Measurements from ENCODE around the gene ZNRF1. TPM values are rescaled to one million over a fixed set of nuclear protein-coding genes. Genes with fewer than 3 reads are reported as not detected.

ZNRF1 gene
- total RNA-seq, 4 donors from 2014 or later: 13.0 to 16.7 (median 15.8) TPM

DNA sequence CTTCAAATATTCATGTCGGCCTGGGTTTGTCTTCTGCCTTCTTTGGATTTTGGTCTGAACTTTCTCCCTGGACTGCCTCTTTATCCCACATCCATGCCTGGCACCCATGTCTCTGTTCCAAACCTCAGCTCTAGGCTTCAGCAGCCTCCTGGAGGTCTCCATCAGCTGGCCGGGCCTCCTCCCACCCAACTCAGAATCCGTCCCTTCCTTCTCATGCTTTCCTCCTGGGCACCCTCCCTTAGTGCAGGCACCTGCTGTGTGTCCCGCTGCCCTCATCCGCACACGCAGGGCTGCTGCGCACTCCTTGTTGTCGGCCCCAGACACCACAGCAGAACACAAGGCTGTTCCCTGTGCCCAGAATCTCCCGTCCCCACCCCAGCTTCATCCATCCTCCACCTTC lies 103.8 kb downstream of the ZNRF1 start:
- Histone ChIP-seq H3K27me3 (no peaks in the 10 kb centered on the region), H3K27ac (no peak overlapping the region), H3K36me3 (peaks cover 2% of the 10 kb centered on the region), H3K9me3 (no peaks in the 10 kb centered on the region), H3K4me3 (no peak overlapping the region), H3K4me1 (peaks cover 59% of the 10 kb centered on the region)
- 95% methylated on average over 9 of the region's 9 CpGs for WGBS
- peak in 1 of 2 donors; percentile 37 for DNase-seq (ENCODE audit: low spot score in 2 of 2)
- TF ChIP-seq EP300 (IDR thresholded peaks at IDR 0.05) (no peak), POLR2A (IDR thresholded peaks at IDR 0.05) (no peak), POLR2AphosphoS5 (IDR thresholded peaks at IDR 0.05) (no peak)
- TF ChIP-seq, protein P1, sequence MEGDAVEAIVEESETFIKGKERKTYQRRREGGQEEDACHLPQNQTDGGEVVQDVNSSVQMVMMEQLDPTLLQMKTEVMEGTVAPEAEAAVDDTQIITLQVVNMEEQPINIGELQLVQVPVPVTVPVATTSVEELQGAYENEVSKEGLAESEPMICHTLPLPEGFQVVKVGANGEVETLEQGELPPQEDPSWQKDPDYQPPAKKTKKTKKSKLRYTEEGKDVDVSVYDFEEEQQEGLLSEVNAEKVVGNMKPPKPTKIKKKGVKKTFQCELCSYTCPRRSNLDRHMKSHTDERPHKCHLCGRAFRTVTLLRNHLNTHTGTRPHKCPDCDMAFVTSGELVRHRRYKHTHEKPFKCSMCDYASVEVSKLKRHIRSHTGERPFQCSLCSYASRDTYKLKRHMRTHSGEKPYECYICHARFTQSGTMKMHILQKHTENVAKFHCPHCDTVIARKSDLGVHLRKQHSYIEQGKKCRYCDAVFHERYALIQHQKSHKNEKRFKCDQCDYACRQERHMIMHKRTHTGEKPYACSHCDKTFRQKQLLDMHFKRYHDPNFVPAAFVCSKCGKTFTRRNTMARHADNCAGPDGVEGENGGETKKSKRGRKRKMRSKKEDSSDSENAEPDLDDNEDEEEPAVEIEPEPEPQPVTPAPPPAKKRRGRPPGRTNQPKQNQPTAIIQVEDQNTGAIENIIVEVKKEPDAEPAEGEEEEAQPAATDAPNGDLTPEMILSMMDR (IDR thresholded peaks at IDR 0.05): no peak

DNA sequence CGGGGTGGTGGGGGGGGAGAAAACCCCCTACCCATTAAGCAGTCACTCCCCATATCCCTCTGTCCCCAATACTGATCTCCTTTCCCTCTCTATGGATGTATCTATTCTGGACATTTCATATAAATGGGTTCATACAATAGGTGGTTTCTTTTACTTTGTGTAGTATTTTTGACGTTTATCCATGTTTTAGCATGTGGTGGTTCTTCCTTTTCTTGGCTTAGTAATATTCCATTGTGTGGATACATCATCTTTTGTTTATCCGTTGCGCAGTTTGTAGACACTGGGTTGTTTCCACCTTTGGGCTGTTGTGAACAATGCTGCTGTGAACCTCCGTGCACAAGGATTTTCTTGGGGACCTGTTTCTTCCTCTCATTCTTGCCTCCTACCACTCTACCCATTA lies 105.2 kb downstream of the ZNRF1 start:
- DNase-seq (ENCODE audit: low spot score in 2 of 2): no peak
- Histone ChIP-seq H3K4me1 (peaks cover 57% of the 10 kb centered on the region), H3K27ac (no peak overlapping the region), H3K36me3 (peaks cover 2% of the 10 kb centered on the region), H3K9me3 (no peaks in the 10 kb centered on the region), H3K4me3 (no peak overlapping the region), H3K27me3 (no peaks in the 10 kb centered on the region)
- TF ChIP-seq POLR2AphosphoS5 (IDR thresholded peaks at IDR 0.05) (no peak), EP300 (IDR thresholded peaks at IDR 0.05) (no peak), POLR2A (IDR thresholded peaks at IDR 0.05) (no peak)
- TF ChIP-seq, protein P1 (IDR thresholded peaks at IDR 0.05): no peak
- 96% methylated on average over 5 of the region's 5 CpGs for WGBS

DNA sequence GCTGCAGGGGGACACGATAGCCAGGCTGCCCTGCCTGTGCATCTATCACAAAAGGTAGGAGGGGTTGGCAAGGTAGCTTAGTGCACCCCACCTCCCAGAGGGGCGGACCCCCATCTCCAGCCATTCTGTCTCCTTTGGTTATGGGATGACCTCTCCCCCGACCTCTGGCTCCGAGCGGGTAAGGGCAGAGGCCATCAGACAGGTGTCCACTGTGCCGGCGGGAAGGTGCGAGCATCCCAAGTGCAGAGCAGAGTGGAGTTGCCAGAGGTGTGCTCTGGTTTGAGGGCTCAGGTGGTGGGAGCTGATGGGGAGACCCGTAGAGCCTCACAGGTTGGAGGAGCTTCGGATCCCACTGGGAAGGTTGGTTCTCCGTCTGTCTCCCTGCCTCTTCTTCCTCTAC lies 106.0 kb downstream of the ZNRF1 start:
- Histone ChIP-seq H3K9me3 (no peaks in the 10 kb centered on the region), H3K4me3 (no peak overlapping the region), H3K27ac (peak overlapping the region; percentile 82), H3K36me3 (peaks cover 2% of the 10 kb centered on the region), H3K4me1 (peaks cover 57% of the 10 kb centered on the region), H3K27me3 (no peaks in the 10 kb centered on the region)
- DNase-seq (ENCODE audit: low spot score in 2 of 2): peak; percentile 58 to 72
- TF ChIP-seq EP300 (IDR thresholded peaks at IDR 0.05) (no peak), POLR2A (IDR thresholded peaks at IDR 0.05) (no peak), POLR2AphosphoS5 (IDR thresholded peaks at IDR 0.05) (no peak)
- TF ChIP-seq, protein P1 (IDR thresholded peaks at IDR 0.05): no peak
- 91% methylated on average over 11 of the region's 11 CpGs for WGBS

DNA sequence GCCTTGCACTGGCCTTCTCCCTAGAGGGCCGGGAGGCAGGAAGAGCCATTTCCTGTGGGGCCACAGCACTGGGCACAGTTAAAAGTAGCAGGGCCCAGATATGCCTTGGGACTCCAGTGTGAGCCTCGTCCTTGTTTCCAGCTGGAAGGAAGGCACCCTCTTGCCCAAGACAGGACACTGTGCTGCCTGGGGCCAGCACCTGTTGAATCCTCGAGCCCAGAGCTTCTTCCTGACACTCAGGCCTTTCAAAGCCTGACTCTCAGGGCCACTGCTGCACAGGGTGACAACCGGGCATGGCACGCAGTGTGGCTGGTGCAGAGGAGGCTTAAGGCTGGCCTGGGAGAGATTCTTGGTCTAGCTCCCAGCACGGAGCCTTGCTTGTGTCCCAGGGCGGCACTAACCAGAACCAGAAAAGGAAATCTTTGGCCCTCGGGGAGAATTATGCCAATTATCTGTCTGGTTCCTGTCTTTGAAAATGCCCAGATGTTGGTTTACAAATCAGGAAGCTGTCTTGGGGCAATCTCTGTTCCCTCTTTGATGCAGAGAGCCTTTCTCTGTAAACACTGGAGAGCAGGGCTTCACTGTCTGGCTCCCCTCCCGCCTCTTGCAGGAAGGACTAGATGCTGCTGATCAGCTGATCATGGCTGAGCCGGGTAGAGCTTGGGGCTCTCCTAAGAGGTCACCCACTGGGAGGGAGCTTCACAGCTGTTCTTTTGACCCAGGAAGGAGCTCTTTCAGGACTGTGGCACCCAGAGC lies 106.7 kb downstream of the ZNRF1 start:
- H3K4me1 ChIP-seq: peaks cover 57% of the 10 kb centered on the region
- H3K36me3 ChIP-seq: peaks cover 2% of the 10 kb centered on the region
- DNase-seq (ENCODE audit: low spot score in 2 of 2): peak; percentile 69 to 77
- H3K27ac ChIP-seq: peak overlapping the region; percentile 82
- TF ChIP-seq EP300 (IDR thresholded peaks at IDR 0.05): no peak
- TF ChIP-seq, protein P1 (IDR thresholded peaks at IDR 0.05): no peak
- no peak for TF ChIP-seq POLR2A (IDR thresholded peaks at IDR 0.05)
- no peak for TF ChIP-seq POLR2AphosphoS5 (IDR thresholded peaks at IDR 0.05)
- H3K27me3 ChIP-seq: no peaks in the 10 kb centered on the region
- H3K9me3 ChIP-seq: no peaks in the 10 kb centered on the region
- H3K4me3 ChIP-seq: no peak overlapping the region
- WGBS: 55% methylated on average over 5 of the region's 10 CpGs

DNA sequence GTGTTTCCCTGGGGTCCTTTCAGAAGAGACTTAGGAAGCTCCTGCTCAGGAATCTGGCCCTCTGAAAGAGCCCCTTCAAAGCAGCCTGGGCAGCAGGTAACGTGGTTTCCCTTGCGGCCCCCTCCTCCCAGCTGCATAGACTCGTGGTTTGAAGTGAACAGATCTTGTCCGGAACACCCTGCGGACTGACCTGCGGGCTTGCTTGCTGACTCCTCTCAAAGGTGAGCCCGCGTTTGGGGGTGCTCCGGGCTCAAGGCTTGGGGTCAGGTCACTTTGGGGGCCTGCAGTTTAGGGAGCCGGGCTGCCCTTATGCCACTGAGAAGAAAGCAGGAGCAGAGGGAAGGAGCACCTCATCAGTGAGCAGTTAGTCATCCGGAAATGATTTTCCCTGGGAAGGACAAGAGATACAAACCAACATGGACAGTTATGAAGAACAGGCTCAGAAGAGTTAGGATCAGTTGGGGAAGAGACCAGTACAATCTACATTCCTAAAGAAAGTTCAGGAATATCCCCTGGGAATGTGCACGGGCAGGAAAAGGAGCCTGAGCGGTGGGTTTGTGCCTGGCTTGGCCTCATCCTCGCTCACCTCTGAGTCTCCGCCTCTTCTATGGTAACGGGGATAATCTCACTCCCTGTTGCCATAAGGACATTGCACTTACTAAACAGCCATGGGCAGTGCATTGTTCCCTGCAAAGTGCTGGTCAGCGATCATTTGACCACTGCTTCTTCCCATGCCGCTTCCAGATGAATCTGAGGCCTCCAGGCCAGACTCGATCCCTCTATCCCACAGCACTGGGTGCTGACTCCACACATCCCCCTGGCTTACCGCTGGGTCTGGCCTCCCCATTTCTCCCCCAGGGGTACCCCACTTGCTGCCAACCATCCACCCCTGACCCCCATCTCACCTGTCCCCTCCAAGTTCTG lies 107.8 kb downstream of the ZNRF1 start:
- H3K36me3 ChIP-seq: peaks cover 2% of the 10 kb centered on the region
- peak overlapping the region; percentile 82 for H3K27ac ChIP-seq
- H3K27me3 ChIP-seq: no peaks in the 10 kb centered on the region
- no peaks in the 10 kb centered on the region for H3K9me3 ChIP-seq
- no peak overlapping the region for H3K4me3 ChIP-seq
- DNase-seq (ENCODE audit: low spot score in 2 of 2): peak; percentile 51 to 62
- peaks cover 66% of the 10 kb centered on the region for H3K4me1 ChIP-seq
- TF ChIP-seq POLR2A (IDR thresholded peaks at IDR 0.05): no peak
- TF ChIP-seq, protein P1 (IDR thresholded peaks at IDR 0.05): no peak
- TF ChIP-seq POLR2AphosphoS5 (IDR thresholded peaks at IDR 0.05): no peak
- no peak for TF ChIP-seq EP300 (IDR thresholded peaks at IDR 0.05)
- 93% methylated on average over 20 of the region's 20 CpGs for WGBS

All from suprapubic skin (tissue), 4 donors.